Lung microvascular endothelial cell (primary cell): ENCODE results near the gene C5orf15. TPM values are rescaled to one million over a fixed set of nuclear protein-coding genes. Genes with fewer than 3 reads are reported as not detected.
"Not testable (repeated sequence)": the region's sequence is repeated elsewhere in the genome, so short reads cannot be mapped to it uniquely, and the experiment has no call there.

Experiments
- DNase-seq, 2 donors: peaks; one replicate each; pipeline versions ENCODE4 v3.0.0 to v3.0.0-alpha.2; 2010; ENCODE audit warnings: low read depth in 2 of 2
- total RNA-seq: library from RNA; depleted of rRNA; stranded (reverse); fragments of >200 nt; gene quantifications from 2 replicates; pipeline ENCODE4 v1.2.1, GENCODE V29; 2014

C5orf15 gene
- total RNA-seq, 1 donor from 2014 or later = 17.1 TPM

DNA sequence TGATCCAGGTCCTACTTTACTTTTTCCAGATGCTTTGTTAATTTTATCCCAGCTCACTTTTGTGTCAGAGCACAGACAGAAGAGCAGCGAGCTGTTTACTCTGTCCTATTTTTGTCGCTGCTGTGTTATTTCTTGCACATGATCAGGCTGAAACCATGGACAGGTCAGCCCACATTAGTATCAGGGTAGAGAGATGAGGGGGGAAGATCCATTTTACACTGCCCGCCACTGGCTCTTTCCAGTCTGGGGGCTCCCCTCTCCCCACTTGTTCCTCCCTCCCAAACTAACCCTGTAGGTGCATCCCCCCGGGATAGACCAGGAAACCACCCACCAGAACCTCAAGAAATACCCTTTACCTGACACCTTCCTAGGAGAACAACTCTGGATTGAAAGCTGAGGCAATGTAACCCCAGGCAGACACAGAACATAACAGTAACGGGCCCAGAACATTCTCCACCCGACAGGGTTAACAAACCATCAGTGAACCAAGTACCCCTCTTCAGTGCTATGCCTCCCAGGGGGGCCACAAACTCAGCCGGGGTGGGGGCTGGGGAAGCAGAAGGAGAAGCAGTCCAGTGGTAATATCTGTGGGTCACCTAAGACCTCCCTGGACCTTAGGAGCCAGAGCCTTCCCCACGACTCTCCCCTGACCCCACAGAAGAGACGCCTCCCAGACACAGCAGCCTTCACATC, 26.0 kb upstream of the C5orf15 start:
- DNase-seq = no peak

DNA sequence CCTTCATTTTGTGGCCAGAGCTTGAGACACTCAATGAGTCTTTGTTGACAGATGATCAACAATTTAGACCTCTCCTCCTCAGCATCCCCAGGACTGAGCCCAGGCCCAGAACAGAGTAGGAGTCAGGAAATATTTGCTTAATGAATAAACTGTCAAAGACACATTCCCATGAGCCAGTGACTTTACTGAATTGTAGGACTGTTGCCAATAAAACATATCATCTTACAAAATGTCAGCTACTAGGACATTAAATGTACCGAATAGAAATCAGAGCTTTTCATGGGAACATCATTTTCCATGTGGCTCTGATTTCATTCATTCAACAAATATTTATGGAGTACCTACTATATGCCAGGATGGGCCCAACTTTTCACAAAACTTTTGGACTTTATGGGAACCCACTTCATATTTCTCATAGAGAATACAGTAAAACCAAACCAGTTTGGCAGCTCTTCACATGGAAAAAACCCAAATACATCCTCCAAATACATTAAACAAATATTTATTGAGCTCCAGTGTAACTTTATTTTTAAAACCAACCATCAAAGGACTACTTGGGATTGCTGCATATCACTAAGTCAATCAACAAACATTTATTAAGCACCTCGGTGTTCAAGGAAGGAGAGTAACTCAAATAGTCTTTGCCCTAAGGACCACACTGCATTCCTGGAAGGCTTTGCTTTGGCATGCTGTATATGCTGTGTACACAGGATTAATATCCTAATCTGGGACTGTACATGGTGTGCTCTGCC, 24.9 kb upstream of the C5orf15 start:
- peak; percentile 45 to 66 for DNase-seq

DNA sequence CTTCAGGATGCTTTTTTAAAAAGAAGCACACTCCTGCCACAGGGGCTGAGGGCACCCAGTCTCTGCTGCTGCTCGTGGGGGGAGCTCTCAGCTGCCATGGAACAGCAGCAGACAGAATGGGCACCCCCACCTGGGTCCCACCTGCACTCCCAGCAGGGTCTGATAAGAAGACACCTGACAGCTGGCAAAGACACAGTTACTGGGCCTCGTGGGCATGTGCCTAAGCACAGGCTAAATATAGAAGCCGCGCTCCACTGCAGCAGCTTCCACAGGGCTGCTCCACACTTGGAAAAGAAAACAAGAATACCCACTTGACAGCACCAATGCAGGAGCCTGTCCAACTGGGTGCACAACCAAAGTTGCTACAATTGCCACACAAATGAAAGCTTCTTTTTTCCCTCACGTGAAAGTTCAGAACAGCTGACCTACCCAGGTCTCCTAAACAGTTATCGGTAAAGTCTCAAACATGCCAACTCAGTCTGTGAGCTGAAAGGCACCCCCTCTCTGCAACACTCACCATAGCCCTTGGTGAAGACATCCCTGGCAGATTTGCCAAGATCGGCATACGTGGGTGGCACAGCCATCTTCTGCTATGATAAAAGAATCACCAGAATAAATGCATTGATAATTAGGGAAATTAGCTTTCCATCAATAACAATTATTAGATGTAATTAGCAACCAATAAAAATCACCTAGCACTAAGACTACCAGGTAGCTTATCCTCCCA, 24.2 kb upstream of the C5orf15 start:
- DNase-seq = no peak

DNA sequence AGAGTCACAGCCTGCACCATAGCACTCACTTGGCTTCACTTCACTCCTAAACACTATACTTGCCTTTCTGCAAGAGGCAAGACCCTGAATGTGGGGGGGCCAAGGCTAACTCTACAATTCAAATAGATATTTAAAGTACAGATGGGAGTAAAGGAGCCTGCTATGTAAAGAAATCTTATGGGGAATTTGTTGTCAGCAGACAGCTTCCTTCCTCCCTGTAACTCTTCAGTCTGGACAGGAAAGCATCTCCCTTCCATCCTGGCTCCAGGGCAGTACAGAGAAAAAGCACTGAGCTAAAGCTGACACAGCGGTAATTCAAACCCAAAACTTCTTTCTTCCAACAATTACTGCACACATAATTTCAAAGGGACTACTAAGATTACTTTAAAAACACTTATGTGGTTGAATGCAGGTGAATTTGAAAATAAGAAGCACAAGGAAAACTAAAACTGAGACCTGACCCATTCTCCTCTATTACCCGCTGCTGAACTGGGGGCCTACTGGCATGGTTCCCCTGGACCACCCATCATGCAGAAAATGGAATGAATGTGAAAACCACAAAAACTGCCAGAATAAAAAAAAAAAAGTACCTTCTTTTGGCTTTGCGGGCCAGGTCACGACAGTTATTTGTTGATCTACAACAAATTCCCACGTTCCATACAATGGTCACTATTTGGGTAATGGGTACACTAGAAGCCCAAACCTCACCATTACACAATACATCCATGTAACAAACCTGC, 22.9 kb upstream of the C5orf15 start:
- peak; percentile 27 to 59 for DNase-seq

DNA sequence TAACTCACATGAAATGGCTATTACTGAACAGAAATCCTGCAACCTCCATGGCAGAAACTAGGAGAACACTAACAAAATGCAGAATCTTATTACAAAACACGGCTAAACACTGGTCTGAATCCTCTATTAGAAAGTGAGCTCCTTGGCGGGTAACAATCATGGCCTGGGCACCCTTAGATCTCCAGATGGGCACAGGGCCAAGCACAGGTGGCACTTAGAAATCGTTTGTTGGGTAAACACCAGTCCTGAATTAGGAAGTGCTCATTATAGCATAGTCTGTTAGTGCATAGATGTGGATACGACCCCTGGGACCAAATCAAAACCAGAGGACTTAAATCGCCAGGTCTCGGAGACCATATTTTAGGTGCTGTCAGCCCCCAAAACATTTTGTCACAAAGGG, 22.0 kb upstream of the C5orf15 start:
- DNase-seq = no peak

DNA sequence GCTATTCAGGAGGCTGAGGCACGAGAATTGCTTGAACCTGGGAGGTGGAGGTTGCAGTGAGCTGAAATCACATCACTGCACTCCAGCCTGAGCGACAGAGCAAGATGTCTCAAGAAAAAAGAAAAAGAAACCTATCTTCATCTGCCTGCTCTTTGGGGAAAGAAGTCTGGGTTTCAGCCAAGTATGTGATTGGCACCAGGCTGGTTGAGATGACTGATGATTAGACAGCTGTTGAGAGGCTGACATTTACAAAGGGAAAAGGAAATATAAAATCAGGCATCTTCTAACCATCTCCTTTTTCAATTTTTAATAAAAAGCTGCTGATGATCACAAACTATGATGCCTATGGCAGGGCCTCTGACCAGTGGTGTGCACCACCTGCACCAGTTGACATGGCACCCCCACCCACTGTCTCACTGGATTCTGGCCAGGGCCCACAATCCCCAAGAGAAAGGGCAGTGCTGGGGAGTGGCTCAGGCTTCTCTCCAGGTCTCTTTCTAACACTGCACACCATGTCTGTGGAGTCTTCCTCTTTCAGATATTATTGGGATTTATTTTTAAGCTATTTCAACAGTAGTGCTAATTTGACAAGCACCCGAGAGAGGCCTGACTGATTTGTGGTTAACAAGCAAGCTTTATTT, 17.2 kb upstream of the C5orf15 start:
- no peak for DNase-seq

DNA sequence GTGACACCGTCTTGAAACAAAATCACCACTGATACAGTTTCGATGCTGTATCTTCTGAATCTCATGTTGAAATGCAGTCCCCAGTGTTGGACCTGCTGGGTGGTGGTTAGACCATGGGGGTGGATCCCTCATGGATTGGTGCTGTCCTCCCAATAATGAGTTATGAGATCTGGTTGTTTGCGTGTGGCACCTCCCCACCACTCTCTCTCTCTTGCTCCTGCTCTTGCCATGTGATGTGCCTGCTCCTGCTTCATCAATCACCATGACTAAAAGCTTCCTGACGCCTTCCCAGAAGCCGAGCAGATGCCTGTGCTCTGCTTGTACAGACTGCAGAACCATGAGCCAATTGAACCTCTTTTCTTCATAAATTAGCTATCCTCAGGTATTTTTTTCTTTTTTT, 15.2 kb upstream of the C5orf15 start:
- DNase-seq = peak in 1 of 2 donors; percentile 29

DNA sequence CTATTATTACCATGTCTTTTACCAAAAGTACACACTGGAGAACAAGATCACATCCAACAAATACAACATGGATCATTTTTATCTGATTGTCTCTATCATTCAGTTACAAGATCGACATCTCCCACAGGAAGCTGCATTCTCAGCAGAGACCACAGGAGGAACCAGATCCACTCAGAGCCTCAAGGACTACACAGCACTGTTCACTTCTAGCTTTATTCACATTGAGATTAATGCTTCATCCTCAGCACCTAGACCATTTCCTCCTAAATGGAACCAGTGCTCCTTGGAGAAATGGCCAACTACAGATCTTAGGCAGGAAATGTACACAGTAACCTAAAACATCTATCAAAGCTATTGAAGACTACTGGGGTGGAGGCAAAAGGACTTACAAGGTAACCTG, 13.3 kb upstream of the C5orf15 start:
- no peak for DNase-seq

DNA sequence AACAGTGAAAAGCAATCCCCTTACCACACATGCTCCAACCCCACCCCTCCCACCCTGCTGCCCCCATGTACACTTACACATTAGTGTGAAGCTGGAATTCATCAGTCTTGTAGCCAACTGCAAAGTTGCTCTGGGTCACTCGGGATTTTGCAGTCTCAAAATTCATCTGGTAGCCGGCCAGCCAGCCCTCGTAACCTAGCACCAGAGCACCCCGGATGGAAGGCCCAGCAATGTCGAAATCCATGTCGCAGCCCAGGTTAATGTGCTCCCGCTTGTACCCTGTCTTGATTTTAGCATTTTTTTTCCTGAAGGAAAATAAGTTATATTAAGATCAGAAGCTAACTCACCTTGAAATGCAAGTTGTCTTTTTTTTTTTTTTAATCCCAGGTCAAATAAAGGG, 12.2 kb upstream of the C5orf15 start:
- no peak for DNase-seq

DNA sequence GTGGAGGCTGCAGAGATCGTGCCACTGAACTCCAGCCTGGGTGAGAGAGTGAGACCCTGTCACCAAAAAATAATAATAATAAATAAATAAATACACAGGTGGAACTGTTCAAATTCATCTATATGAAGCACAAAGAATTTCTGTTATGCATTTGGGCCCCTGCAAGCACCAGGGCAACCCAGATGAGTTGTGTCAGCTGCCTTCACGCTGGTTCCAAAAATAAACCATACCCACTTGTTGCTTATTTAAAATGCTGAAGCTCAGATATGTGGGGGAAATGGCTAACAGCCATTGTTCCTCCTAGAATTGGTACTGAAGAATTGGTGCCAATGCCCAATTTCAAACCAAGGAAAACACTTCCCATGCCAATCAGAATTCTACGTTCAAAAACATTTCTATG, 10.5 kb upstream of the C5orf15 start:
- no peak for DNase-seq

DNA sequence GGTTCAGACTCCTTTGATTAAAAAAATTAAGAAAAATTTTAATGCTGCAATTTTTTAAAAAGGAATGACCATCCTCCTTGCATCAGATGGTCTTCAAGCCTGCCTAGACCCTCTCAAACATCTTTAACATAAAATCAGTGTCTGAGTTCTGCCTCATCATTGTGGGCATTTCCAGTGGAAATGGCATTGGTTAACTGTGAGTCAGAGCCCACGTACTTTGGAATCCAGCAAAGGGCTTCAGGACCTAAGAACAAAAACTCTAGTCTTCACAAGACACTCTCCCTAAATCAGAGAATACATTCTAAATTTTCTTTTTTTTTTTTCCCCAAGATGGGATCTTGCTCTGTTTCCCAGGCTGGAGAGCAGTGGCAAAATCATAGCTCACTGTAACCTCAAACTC, 9.4 kb upstream of the C5orf15 start:
- peak in 1 of 2 donors; percentile 63 for DNase-seq

DNA sequence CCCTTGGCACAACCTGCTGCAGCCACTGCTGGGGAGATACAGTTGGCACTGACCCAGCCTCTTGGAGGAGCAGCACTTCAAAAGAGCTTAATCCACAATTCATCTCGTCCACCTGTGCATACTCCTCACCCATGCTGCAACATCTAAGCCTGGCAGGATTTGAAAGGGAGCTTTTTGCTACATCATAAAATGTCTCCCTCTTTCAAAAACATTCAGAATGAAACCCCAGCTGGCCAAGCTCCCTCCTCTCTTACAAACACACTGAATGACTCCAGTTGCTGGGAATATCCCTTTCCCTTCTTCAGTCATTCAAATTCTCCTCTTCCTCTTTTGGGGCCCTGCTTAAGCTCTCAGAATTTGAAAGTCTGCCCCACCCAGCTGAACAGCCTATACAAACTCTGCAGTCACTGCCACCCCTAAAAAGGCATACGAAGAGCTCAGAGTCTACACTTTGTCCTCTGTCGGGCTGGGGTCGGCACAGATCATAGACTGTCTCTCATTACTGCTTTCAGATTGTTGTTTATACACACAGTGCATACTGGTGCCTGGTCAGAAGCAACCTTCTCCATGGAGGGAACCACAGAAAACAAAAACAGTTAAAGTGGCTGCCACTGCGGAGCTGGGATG, 8.8 kb upstream of the C5orf15 start:
- DNase-seq = no peak

DNA sequence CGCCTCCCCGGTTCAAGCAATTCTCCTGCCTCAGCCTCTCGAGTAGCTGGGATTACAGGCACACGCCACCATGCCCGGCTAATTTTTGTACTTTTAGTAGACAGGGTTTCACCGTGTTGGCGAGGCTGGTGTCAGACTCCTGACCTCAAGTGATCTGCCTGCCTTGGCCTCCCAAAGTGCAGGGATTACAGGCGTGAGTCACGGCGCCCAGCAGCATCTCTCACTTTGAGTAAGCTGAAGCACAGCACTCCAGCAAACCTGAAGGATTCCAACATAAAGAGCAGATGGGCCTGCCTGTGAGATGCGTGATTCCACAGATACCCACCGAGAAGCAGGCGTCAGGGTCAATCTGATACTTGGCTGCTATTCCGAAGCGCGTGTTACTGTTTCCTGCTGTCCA, 7.1 kb upstream of the C5orf15 start:
- DNase-seq = not testable (repeated sequence)

DNA sequence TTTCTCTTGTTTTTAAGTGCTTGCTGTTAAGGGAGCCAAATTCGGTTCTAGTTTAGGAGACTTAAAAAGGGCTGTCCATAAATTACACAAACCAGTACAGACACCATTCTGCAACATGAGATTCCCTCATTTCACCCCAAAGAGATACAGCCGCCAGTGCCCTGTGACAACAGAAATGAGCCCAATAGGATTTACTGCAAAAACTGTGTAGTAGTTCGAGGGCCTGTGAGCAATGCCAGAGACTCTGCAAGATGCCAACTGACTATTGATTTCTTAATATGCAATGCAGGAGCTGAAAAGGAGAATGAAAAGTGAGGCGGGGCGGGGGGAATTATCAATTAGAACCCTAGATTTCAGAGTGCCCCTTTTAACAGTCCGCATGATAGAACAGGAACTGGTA, 5.7 kb upstream of the C5orf15 start:
- no peak for DNase-seq

DNA sequence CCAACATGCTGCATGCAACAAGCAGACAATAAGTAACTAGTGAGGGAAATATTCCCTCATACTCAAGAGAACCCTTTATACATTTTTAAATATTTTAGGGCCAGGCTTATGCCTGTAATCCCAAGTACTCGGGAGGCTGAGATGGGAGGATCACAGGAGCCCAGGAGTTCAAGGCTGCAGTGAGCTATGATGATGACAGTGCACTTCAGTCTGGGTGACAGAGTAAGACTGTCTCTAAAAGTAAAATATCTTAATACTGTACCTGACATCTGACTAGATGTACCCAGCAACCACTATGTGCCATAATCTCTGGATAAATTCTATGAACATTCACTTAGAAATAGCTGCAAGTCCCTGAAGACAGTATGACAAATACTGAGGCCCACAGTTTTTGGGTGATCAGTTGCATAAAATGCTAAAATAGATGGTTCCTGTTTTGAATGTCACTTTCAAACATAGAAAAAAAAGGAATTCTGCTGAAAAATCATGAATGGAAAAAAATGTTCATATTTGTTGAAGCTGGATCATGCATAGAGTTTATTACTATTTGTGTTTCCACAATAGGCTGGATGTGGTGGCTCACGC, 2.0 kb upstream of the C5orf15 start:
- no peak for DNase-seq

DNA sequence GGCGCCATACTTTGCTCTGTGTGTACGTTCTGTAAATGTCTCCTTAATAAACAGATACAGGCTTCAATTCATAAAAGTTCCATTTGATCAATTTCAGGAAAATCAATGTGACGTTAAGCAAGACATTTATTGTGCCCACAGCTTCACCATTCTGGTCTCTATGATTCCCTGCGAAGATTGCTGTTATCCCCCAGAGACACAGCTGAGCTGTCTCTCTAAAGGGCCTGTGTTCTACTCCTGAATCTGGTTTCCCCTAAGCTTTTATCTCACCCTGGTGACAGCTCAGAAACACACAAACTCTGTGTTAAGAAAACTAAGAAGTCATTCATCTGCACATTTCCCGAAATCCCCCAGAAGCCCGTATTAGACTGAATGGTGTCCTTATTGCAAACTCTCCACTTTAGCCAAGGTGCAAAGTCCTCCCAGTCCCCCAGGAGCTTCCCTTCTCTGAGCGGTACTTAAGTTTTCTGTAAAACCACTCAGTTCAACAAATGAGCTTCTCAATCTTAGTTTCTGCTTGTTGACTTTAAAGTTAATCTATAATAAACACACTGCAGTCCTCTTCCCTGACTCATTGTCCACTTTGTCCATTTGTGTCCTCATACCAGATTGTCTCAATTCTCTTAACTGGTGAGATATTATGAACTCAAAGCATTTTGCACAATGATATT, 1.4 kb upstream of the C5orf15 start:
- no peak for DNase-seq

DNA sequence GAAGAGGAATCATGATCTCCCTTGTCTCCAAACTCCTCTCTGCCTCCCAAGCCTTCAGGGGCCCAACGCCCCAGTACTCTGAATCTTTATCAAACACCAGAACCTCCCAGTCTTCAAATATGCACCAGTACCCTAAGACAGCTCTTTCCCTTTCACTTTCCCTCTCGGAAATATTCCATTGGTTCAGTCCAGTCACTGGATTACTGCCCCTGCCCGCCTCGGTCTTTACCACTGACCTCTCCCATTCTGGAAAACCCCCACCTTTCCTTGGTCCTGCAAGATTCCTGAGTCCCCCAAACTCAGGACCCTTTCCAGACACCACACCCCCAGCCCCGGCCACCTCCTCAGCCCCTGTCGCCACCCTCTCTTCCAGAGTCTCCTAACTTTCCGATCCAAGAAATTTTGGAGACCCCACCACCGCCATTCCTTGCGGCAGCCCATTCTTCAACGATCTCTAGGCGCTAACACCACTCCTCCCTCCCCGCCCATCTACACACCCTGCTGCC, 674 bp downstream of the C5orf15 start:
- DNase-seq = peak; percentile 47 to 75

DNA sequence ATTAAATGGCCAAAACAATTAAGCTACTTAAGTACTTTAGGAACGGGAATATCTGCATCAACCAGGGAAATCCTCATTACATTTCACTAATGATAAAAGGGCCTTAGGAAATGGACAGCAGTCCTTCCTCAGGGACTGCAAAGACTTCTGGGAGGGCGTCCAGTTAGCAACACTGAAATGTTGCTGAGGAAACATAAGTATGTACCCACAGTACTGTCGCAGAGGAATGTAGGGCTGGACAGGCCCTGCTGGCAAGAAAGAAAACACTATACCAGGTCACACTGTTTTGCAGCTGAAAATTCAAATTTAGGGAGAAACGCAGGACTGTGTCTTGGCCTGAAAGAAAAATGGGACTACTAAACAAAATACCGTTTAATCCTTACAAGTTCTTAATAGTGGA, 1.3 kb downstream of the C5orf15 start:
- no peak for DNase-seq

DNA sequence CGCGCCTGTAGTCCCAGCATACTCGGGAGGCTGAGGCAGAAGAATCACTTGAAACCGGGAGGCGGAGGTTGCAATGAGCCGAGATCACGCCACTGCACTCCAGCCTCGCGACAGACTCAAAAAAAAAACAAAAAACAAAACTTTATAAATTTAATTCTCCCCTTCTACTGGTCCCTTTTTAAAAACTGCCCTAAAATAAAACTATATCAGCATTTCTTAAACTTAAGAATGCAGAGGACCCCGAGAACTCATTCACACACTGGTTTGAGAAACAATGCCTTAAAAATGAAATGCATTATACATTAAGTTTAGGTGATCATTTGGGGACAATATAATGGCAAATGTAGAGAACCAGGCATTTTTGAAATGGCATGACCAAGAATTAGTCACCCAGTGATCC, 2.3 kb downstream of the C5orf15 start:
- DNase-seq = no peak
